B cell (primary cell): Measurements from ENCODE around the gene BRI3BP. TPM values are rescaled to one million over a fixed set of nuclear protein-coding genes. Genes with fewer than 3 reads are reported as not detected.

Experiments
- ATAC-seq: fragments of 200-7000 bp; cut with Tn5 transposase; one replicate; pipeline ENCODE4 v1.10.0; 2021; ENCODE audit warnings: low read depth, mild to moderate bottlenecking, moderate number of reproducible peaks, moderate library complexity
- CTCF ChIA-PET: fragments of 350-600 bp; sonication (Branson Sonifier 250); formaldehyde crosslinking; loops from one replicate; lab custom pipeline; 2021; ENCODE audit warnings: antibody characterized with exemption, inconsistent platforms; lab: Charles Lee
- POLR2A ChIA-PET: fragments of 350-600 bp; sonication (Branson Sonifier 250); formaldehyde crosslinking; loops from one replicate; lab custom pipeline; 2021; ENCODE audit warnings: antibody characterized with exemption; lab: Charles Lee
- DNase-seq: peaks from one replicate; pipeline ENCODE4 v3.0.0; 2013
- H2AFZ ChIP-seq: 2 replicates; pipeline ENCODE4 v1.6.1; 2012; ENCODE audit warnings: mild to moderate bottlenecking, low read depth, low read length; ENCODE audit not compliant: insufficient read depth, poor library complexity, severe bottlenecking
- H3K27ac ChIP-seq, 2 donors: 1 replicate in 1 of 2; 2 replicates in 1 of 2; pipeline ENCODE4 v1.5.1; 2012 to 2013; ENCODE audit warnings: low read length in 2 of 2, mild to moderate bottlenecking in 2 of 2, moderate library complexity in 1 of 2
- H3K27me3 ChIP-seq, 4 experiments: fragments of 200-600 bp in 1 of 4; sonication (generic) in 1 of 4; replicated peaks in 1 of 4; 1 replicate in 2 of 4; 2 replicates in 2 of 4; pipeline versions ENCODE4 v1.6.1 to v1.7.0; 2013 to 2016; ENCODE audit warnings: low read length in 3 of 4, mild to moderate bottlenecking in 2 of 4, mixed read lengths in 1 of 4, moderate library complexity in 1 of 4; ENCODE audit not compliant: insufficient read depth in 4 of 4, control insufficient read depth in 3 of 4; ENCODE audit errors: control extremely low read depth in 1 of 4
- H3K36me3 ChIP-seq, 2 experiments: replicated peaks in 1 of 2; 1 replicate in 1 of 2; 2 replicates in 1 of 2; pipeline versions ENCODE4 v1.6.1 to v1.7.1; 2013; ENCODE audit warnings: low read length in 1 of 2; ENCODE audit not compliant: insufficient read depth in 2 of 2, control insufficient read depth in 1 of 2; ENCODE audit errors: control extremely low read depth in 1 of 2, extremely low read depth in 1 of 2
- H3K4me1 ChIP-seq, 2 donors: fragments of 200-600 bp in 1 of 2; sonication (generic) in 1 of 2; 1 replicate in 1 of 2; 2 replicates in 1 of 2; pipeline versions ENCODE4 v1.5.1 to v1.6.1; 2013 to 2017; ENCODE audit warnings: low read length in 2 of 2; ENCODE audit not compliant: control insufficient read depth in 2 of 2, insufficient read depth in 2 of 2
- H3K4me2 ChIP-seq: replicated peaks from 2 replicates; pipeline ENCODE3; 2012; ENCODE audit warnings: mild to moderate bottlenecking, low read depth, low read length; ENCODE audit not compliant: poor library complexity, severe bottlenecking
- H3K4me3 ChIP-seq, 5 experiments: fragments of 200-600 bp in 1 of 5; sonication (generic) in 1 of 5; 1 replicate in 3 of 5; 2 replicates in 2 of 5; pipeline versions ENCODE4 v1.5.1 to v1.7.0; 2011 to 2016; ENCODE audit warnings: low read length in 4 of 5, mild to moderate bottlenecking in 4 of 5, low read depth in 2 of 5, control low read depth in 1 of 5, moderate library complexity in 1 of 5; ENCODE audit not compliant: insufficient read depth in 1 of 5; ENCODE audit errors: control extremely low read depth in 1 of 5, extremely low read depth in 1 of 5
- H3K79me2 ChIP-seq: fragments of 200-600 bp; sonication (generic); one replicate; pipeline ENCODE4 v1.6.0; 2016; ENCODE audit warnings: low read length; ENCODE audit not compliant: control insufficient read depth, insufficient read depth
- H3K9ac ChIP-seq: fragments of 200-600 bp; sonication (generic); 2 replicates; pipeline ENCODE4 v1.6.1; 2017; ENCODE audit warnings: mild to moderate bottlenecking, low read length, moderate library complexity
- H3K9me3 ChIP-seq, 3 donors: one replicate each; pipeline versions ENCODE4 v1.6.1 to v1.7.1; 2013; ENCODE audit warnings: low read length in 2 of 3; ENCODE audit not compliant: control insufficient read depth in 2 of 3, insufficient read depth in 1 of 3; ENCODE audit errors: control extremely low read depth in 1 of 3
- H4K20me1 ChIP-seq: 2 replicates; pipeline ENCODE4 v1.6.0; 2012; ENCODE audit warnings: mild to moderate bottlenecking, low read length; ENCODE audit not compliant: insufficient read depth, control insufficient read depth, poor library complexity, severe bottlenecking
- H3K27ac Mint-ChIP-seq: one replicate; pipeline ENCODE4 v1.8.0; 2021; ENCODE audit warnings: mixed read lengths
- H3K27me3 Mint-ChIP-seq: one replicate; pipeline ENCODE4 v1.8.0; 2021; ENCODE audit warnings: mixed read lengths
- H3K4me1 Mint-ChIP-seq: one replicate; pipeline ENCODE4 v1.8.0; 2021; ENCODE audit warnings: mixed read lengths
- H3K4me3 Mint-ChIP-seq: one replicate; pipeline ENCODE4 v1.8.0; 2021; ENCODE audit warnings: mixed read lengths
- H3K9me3 Mint-ChIP-seq: one replicate; pipeline ENCODE4 v1.8.0; 2022; ENCODE audit warnings: mixed read lengths; ENCODE audit not compliant: insufficient read depth
- CTCF ChIP-seq: fragments of 200-600 bp; IDR thresholded peaks from one replicate; pipeline ENCODE4 v1.8.0; 2022; ENCODE audit warnings: antibody characterized with exemption, mild to moderate bottlenecking
- EZH2 ChIP-seq: IDR thresholded peaks from 2 replicates; pipeline ENCODE4 v1.6.1; 2012; ENCODE audit warnings: borderline replicate concordance, low read depth, mild to moderate bottlenecking, moderate library complexity, low read length; ENCODE audit not compliant: insufficient read depth, poor library complexity, severe bottlenecking
- WGBS: methylation state at CpG from one replicate; pipeline ENCODE4 v1.1.5; 2013; ENCODE audit warnings: missing lambda C conversion rate; ENCODE audit not compliant: insufficient coverage; 5-methylcytosine and 5-hydroxymethylcytosine counted together
- intact Hi-C: fragments of 100-400 bp; cut with micrococcal nuclease; formaldehyde crosslinking; loops from one replicate; pipeline ENCODE4 v1.10.0; 2022
- polyA plus RNA-seq: library from polyadenylated mRNA; depleted of rRNA; stranded (reverse); fragments of >200 nt; gene quantifications from 2 replicates; pipeline ENCODE4 v1.2.3, GENCODE V29; 2012
- total RNA-seq, 2 donors: library from RNA; stranded (reverse); fragments of 120-200 nt in 1 of 2; gene quantifications; 1 replicate in 1 of 2; 2 replicates in 1 of 2; pipeline versions ENCODE4 v1.2.3 to v1.2.4, GENCODE V29; 2013 to 2022

Gene BRI3BP
- total and polyA plus RNA-seq, 2 donors (not counting 1 experiment from before 2014, with no cell fraction given) = 5.2 to 14.3 TPM

GRCh38 chr12:125004621-125005020 lies 11.2 kb downstream of the BRI3BP start:
- DNase-seq (no peak), ATAC-seq (no peak)
- Histone ChIP-seq H3K9me3 (no peaks in the 10 kb centered on the region), H3K79me2 (peaks cover 96% of the 10 kb centered on the region), H2AFZ (no peak overlapping the region), H3K9ac (no peak overlapping the region), H3K36me3 (peaks cover 0 to 20% of the 10 kb centered on the region in 2 experiments), H3K27ac (no peak overlapping the region), H3K4me2 (no peak overlapping the region), H4K20me1 (peaks cover 41% of the 10 kb centered on the region), H3K27me3 (no peaks in the 10 kb centered on the region), H3K4me3 (no peak overlapping the region), H3K4me1 (no peaks in the 10 kb centered on the region)
- TF ChIP-seq CTCF = no peak
- no peak for TF ChIP-seq EZH2
- H3K27ac Mint-ChIP-seq = no peak overlapping the region
- H3K4me1 Mint-ChIP-seq = peaks cover 23% of the 10 kb centered on the region
- 91% methylated on average over 5 of the region's 6 CpGs for WGBS
- no peaks in the 10 kb centered on the region for H3K27me3 Mint-ChIP-seq
- H3K4me3 Mint-ChIP-seq = no peak overlapping the region
- POLR2A ChIA-PET = no interaction called here
- CTCF ChIA-PET = no interaction called here
- no peaks in the 10 kb centered on the region for H3K9me3 Mint-ChIP-seq
- intact Hi-C loops = no loop called here

- CTCF ChIA-PET = no interaction called here
- H3K9me3 Mint-ChIP-seq = no peaks in the 10 kb centered on the region
- no peak overlapping the region for H2AFZ ChIP-seq
- H3K4me1 ChIP-seq = no peaks in the 10 kb centered on the region
- POLR2A ChIA-PET = no interaction called here
- peaks cover 0 to 20% of the 10 kb centered on the region in 2 experiments for H3K36me3 ChIP-seq
- no peak overlapping the region for H3K4me3 ChIP-seq
- H3K4me1 Mint-ChIP-seq = peaks cover 21% of the 10 kb centered on the region
- H3K27me3 Mint-ChIP-seq = no peaks in the 10 kb centered on the region
- no peak for DNase-seq
- 97% methylated on average over 14 of the region's 14 CpGs for WGBS
- H3K79me2 ChIP-seq = peaks cover 96% of the 10 kb centered on the region
- no peak overlapping the region for H3K4me3 Mint-ChIP-seq
- intact Hi-C loops = no loop called here
- ATAC-seq = no peak
- H4K20me1 ChIP-seq = peaks cover 41% of the 10 kb centered on the region
- no peaks in the 10 kb centered on the region for H3K27me3 ChIP-seq
- TF ChIP-seq CTCF = no peak
- no peaks in the 10 kb centered on the region for H3K9me3 ChIP-seq
- H3K4me2 ChIP-seq = no peak overlapping the region
- no peak overlapping the region for H3K27ac ChIP-seq
- H3K9ac ChIP-seq = no peak overlapping the region
- H3K27ac Mint-ChIP-seq = no peak overlapping the region
These were observed 12.2 kb downstream of the BRI3BP start for GRCh38 chr12:125005652-125006051.
